AG20443 (cell line): Measurements from ENCODE around the gene ATP10D.

Experiments
- DNase-seq: peaks from one replicate; pipeline ENCODE4 v3.0.0; 2012; ENCODE audit warnings: low spot score, mixed read lengths

Gene ATP10D

GRCh38 chr4:47590325-47590724 is 105.2 kb downstream of the ATP10D start:
- DNase-seq = no peak

GRCh38 chr4:47597696-47598095 is 112.6 kb downstream of the ATP10D start:
- no peak for DNase-seq

GRCh38 chr4:47598320-47598719 is 113.2 kb downstream of the ATP10D start:
- DNase-seq = no peak

- DNase-seq = no peak
Measured at GRCh38 chr4:47598896-47599295, 113.8 kb downstream of the ATP10D start.

GRCh38 chr4:47606482-47606881 is 121.4 kb downstream of the ATP10D start:
- no peak for DNase-seq

- DNase-seq = peak; percentile 21
Measured at GRCh38 chr4:47612116-47613023, 127.3 kb downstream of the ATP10D start.

- no peak for DNase-seq
Measured at GRCh38 chr4:47615385-47615784, 130.3 kb downstream of the ATP10D start.

- DNase-seq = no peak
Measured at GRCh38 chr4:47617607-47618006, 132.5 kb downstream of the ATP10D start.

- DNase-seq = no peak
Measured at GRCh38 chr4:47619691-47620090, 134.6 kb downstream of the ATP10D start.

GRCh38 chr4:47621181-47621580 is 136.1 kb downstream of the ATP10D start:
- no peak for DNase-seq

- DNase-seq = peak; percentile 51
Measured at GRCh38 chr4:47624031-47624441, 139.0 kb downstream of the ATP10D start.

- no peak for DNase-seq
Measured at GRCh38 chr4:47631161-47631560, 146.1 kb downstream of the ATP10D start.

GRCh38 chr4:47639531-47639930 is 154.5 kb downstream of the ATP10D start:
- DNase-seq = no peak

GRCh38 chr4:47640911-47641310 is 155.8 kb downstream of the ATP10D start:
- no peak for DNase-seq

- DNase-seq = no peak
Measured at GRCh38 chr4:47641755-47642154, 156.7 kb downstream of the ATP10D start.

- DNase-seq = no peak
Measured at GRCh38 chr4:47642191-47642830, 157.2 kb downstream of the ATP10D start.
